ENCODE data around the gene ANKRD44. TPM values are rescaled to one million over a fixed set of nuclear protein-coding genes. Genes with fewer than 3 reads are reported as not detected.

ANKRD44 gene
- total RNA-seq, 1 donor from 2014 or later: 11.2 TPM

GRCh38 chr2:197254776-197255530, 55.6 kb downstream of the ANKRD44 start:
- no peak for TF ChIP-seq CTCF (conservative IDR thresholded peaks at IDR 0.05)
- Mint-ChIP-seq H3K36me3 (ENCODE audit: low read depth) (no peaks in the 10 kb centered on the region), H3K27ac (ENCODE audit: unreplicated experiment) (no peak overlapping the region), H3K9me3 (no peaks in the 10 kb centered on the region), H3K4me3 (no peak overlapping the region), H3K27me3 (ENCODE audit: low read depth) (no peaks in the 10 kb centered on the region), H3K4me1 (peaks cover 37% of the 10 kb centered on the region)
- no peak for DNase-seq (ENCODE audit: low read depth, low spot score)

GRCh38 chr2:197251576-197251975, 59.0 kb downstream of the ANKRD44 start:
- Mint-ChIP-seq H3K4me1 (peaks cover 37% of the 10 kb centered on the region), H3K4me3 (no peak overlapping the region), H3K9me3 (no peaks in the 10 kb centered on the region), H3K36me3 (ENCODE audit: low read depth) (no peaks in the 10 kb centered on the region), H3K27me3 (ENCODE audit: low read depth) (no peaks in the 10 kb centered on the region), H3K27ac (ENCODE audit: unreplicated experiment) (no peak overlapping the region)
- TF ChIP-seq CTCF (conservative IDR thresholded peaks at IDR 0.05): no peak
- DNase-seq (ENCODE audit: low read depth, low spot score): no peak

GRCh38 chr2:197251163-197251562, 59.4 kb downstream of the ANKRD44 start:
- no peak for DNase-seq (ENCODE audit: low read depth, low spot score)
- no peak overlapping the region for H3K4me3 Mint-ChIP-seq
- H3K9me3 Mint-ChIP-seq: no peaks in the 10 kb centered on the region
- TF ChIP-seq CTCF (conservative IDR thresholded peaks at IDR 0.05): no peak
- no peaks in the 10 kb centered on the region for H3K36me3 Mint-ChIP-seq (ENCODE audit: low read depth)
- no peaks in the 10 kb centered on the region for H3K27me3 Mint-ChIP-seq (ENCODE audit: low read depth)
- no peak overlapping the region for H3K27ac Mint-ChIP-seq (ENCODE audit: unreplicated experiment)
- H3K4me1 Mint-ChIP-seq: peaks cover 36% of the 10 kb centered on the region

GRCh38 chr2:197250084-197250397, 60.5 kb downstream of the ANKRD44 start:
- H3K4me1 Mint-ChIP-seq: peaks cover 29% of the 10 kb centered on the region
- no peak for TF ChIP-seq CTCF (conservative IDR thresholded peaks at IDR 0.05)
- H3K4me3 Mint-ChIP-seq: no peak overlapping the region
- H3K27ac Mint-ChIP-seq (ENCODE audit: unreplicated experiment): no peak overlapping the region
- H3K9me3 Mint-ChIP-seq: no peaks in the 10 kb centered on the region
- H3K36me3 Mint-ChIP-seq (ENCODE audit: low read depth): no peaks in the 10 kb centered on the region
- DNase-seq (ENCODE audit: low read depth, low spot score): no peak
- no peaks in the 10 kb centered on the region for H3K27me3 Mint-ChIP-seq (ENCODE audit: low read depth)

GRCh38 chr2:197249381-197250083, 61.0 kb downstream of the ANKRD44 start:
- no peak overlapping the region for H3K27ac Mint-ChIP-seq (ENCODE audit: unreplicated experiment)

More at GRCh38 chr2:197249381-197250083, 61.0 kb downstream of the ANKRD44 start:
- H3K36me3 Mint-ChIP-seq (ENCODE audit: low read depth): no peaks in the 10 kb centered on the region
- no peak for TF ChIP-seq CTCF (conservative IDR thresholded peaks at IDR 0.05)
- no peak overlapping the region for H3K4me3 Mint-ChIP-seq
- no peaks in the 10 kb centered on the region for H3K9me3 Mint-ChIP-seq
- H3K4me1 Mint-ChIP-seq: peaks cover 25% of the 10 kb centered on the region
- H3K27me3 Mint-ChIP-seq (ENCODE audit: low read depth): no peaks in the 10 kb centered on the region
- DNase-seq (ENCODE audit: low read depth, low spot score): no peak

All from neural crest cell (in vitro differentiated cells).